Measurements from ENCODE around the gene IL6R.
"Not testable (repeated sequence)": the region's sequence is repeated elsewhere in the genome, so short reads cannot be mapped to it uniquely, and the experiment has no call there.

Gene IL6R

GRCh38 chr1:154407198-154408091, 2.3 kb downstream of the IL6R start:
- FAIRE-seq: no peak

- FAIRE-seq: no peak
These were observed 3.1 kb downstream of the IL6R start for GRCh38 chr1:154408174-154408777.

GRCh38 chr1:154410185-154410827, 5.2 kb downstream of the IL6R start:
- no peak for FAIRE-seq

GRCh38 chr1:154411525-154411924, 6.4 kb downstream of the IL6R start:
- no peak for FAIRE-seq

GRCh38 chr1:154413177-154413783, 8.1 kb downstream of the IL6R start:
- FAIRE-seq: no peak

GRCh38 chr1:154414606-154415005, 9.5 kb downstream of the IL6R start:
- no peak for FAIRE-seq

GRCh38 chr1:154416471-154417337, 11.6 kb downstream of the IL6R start:
- no peak for FAIRE-seq

GRCh38 chr1:154417338-154417608, 12.1 kb downstream of the IL6R start:
- no peak for FAIRE-seq

- FAIRE-seq: peak; percentile 97
These were observed 13.1 kb downstream of the IL6R start for GRCh38 chr1:154418062-154418921.

GRCh38 chr1:154418923-154419619, 13.9 kb downstream of the IL6R start:
- FAIRE-seq: no peak

GRCh38 chr1:154419620-154420571, 14.8 kb downstream of the IL6R start:
- FAIRE-seq: peak; percentile 13

GRCh38 chr1:154420961-154421924, 16.1 kb downstream of the IL6R start:
- no peak for FAIRE-seq

GRCh38 chr1:154422049-154422448, 16.9 kb downstream of the IL6R start:
- not testable (repeated sequence) for FAIRE-seq

- no peak for FAIRE-seq
These were observed 17.4 kb downstream of the IL6R start for GRCh38 chr1:154422521-154422920.

GRCh38 chr1:154423304-154423987, 18.3 kb downstream of the IL6R start:
- FAIRE-seq: no peak

GRCh38 chr1:154423988-154424326, 18.8 kb downstream of the IL6R start:
- no peak for FAIRE-seq

GRCh38 chr1:154425172-154425571, 20.0 kb downstream of the IL6R start:
- no peak for FAIRE-seq

Measured in islet of Langerhans (tissue), 1 donor.